ENCODE data around the gene MMP28.

The MMP28 gene

DNA sequence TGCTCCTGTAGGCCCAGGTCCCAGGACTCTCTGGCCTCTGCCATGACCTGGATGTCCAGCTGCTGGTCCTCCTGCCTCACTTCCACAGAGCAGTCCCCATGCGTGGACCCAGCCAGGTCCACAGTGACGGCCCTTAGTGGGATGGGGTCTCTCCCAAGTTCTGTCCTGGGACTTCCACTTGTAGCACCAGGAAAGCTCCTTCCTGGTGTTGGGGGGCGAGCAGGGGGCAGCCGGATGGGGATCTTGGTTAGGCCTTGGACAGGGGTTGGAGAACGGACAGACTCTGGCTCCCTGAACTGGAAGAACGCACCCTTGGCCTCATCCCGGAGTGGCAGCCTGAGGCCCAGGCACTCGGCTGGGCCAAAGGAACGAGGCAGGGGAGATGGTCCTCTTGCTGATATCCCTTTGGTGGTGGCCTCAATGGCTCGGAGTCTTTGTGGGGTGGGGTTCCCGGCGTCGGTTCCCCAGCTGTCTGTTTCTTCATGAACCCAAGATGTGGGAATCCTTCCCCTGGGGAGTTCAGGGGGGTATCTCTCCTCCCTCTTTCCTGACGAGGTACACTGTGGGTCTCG, 49.6 kb downstream of the MMP28 start:
- H3K4me3 ChIP-seq (replicated peaks; ENCODE audit: low read depth, low read length): no peak overlapping the region
- DNase-seq (ENCODE audit: extremely low read depth, low read depth): no peak
- TF ChIP-seq, protein P1, sequence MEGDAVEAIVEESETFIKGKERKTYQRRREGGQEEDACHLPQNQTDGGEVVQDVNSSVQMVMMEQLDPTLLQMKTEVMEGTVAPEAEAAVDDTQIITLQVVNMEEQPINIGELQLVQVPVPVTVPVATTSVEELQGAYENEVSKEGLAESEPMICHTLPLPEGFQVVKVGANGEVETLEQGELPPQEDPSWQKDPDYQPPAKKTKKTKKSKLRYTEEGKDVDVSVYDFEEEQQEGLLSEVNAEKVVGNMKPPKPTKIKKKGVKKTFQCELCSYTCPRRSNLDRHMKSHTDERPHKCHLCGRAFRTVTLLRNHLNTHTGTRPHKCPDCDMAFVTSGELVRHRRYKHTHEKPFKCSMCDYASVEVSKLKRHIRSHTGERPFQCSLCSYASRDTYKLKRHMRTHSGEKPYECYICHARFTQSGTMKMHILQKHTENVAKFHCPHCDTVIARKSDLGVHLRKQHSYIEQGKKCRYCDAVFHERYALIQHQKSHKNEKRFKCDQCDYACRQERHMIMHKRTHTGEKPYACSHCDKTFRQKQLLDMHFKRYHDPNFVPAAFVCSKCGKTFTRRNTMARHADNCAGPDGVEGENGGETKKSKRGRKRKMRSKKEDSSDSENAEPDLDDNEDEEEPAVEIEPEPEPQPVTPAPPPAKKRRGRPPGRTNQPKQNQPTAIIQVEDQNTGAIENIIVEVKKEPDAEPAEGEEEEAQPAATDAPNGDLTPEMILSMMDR (IDR thresholded peaks at IDR 0.05; ENCODE audit: low read depth, low read length, missing control alignments): no peak

DNA sequence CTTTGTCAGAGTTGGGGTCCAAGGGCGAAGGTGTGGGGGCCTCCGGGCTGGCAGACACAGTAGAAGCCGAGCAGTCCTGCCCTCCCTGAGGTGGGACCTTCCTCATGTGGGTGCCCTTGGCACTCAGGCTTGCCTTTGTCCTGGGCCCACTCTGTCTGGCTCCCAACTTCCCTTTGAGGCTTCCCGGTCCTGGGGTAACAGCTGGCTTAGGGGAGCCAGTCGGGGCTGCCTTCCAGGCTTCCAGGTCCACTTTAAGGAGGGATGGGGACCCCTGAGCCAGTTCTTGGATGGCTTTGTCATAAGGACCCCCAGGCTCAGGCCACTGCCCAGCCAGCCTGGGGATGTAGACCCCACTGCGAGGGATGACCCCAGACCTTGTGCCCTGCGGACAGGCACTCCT, 50.2 kb downstream of the MMP28 start:
- DNase-seq (ENCODE audit: extremely low read depth, low read depth): no peak

DNA sequence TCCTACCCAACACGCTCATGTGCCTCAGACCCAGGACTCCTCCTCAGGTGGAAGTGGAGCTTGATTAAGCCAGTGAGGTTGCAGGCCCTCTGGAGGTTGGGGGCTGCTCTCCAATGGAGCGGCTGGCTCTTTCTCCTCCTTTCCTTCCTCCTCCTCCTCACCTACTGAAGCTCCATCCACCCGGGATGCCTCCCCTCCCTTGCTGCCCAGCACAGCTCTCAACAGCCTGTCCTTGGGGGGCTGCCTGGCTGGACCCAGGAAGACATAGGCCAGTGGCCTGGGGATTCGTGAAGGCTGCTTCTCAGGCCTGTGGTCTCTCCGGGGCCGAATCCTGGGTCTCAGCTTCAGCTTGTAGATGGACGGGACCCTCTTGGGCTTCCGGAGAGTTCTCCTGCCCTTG, 50.6 kb downstream of the MMP28 start:
- DNase-seq (ENCODE audit: extremely low read depth, low read depth): no peak
- TF ChIP-seq, protein P1 (IDR thresholded peaks at IDR 0.05; ENCODE audit: low read depth, low read length, missing control alignments): no peak
- H3K4me3 ChIP-seq (replicated peaks; ENCODE audit: low read depth, low read length): no peak overlapping the region

More for the DNA sequence above, 50.2 kb downstream of the MMP28 start:
- TF ChIP-seq, protein P1 (IDR thresholded peaks at IDR 0.05; ENCODE audit: low read depth, low read length, missing control alignments): no peak
- H3K4me3 ChIP-seq (replicated peaks; ENCODE audit: low read depth, low read length): no peak overlapping the region

DNA sequence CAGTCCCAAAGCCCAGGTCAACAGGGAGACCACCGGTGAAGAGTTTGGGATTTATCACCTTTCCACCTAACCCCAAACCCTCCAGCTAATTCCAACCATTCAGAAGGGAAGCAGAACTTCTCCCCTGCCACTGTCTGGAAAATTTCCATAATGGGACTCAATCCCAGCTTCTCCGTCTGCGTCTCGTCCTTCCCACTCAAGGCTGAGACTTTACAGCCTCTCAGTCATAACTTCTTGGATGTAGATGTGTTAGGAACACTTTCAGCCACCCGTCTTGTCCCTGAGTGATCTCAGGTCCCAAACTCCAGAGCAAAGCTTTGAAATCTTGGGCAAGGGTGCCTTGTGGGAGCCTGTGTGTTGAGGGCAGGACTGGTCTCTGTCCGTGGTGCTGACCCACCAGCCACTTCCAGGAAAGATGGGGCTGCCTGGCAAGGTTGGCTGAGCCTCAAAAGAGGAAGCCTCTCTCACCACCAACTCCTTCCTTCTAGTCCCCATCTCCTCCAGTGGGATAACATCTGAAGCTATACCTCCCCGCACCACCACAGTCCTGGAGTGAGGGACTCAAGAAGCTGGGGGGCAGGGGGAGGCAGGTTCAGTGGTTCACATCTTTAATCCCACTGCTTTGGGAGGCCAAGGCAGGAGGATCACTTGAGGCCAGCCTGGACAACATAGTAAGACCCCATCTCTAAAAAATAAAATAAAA, 51.7 kb downstream of the MMP28 start:
- TF ChIP-seq, protein P1 (IDR thresholded peaks at IDR 0.05; ENCODE audit: low read depth, low read length, missing control alignments): no peak
- no peak for DNase-seq (ENCODE audit: extremely low read depth, low read depth)
- no peak overlapping the region for H3K4me3 ChIP-seq (replicated peaks; ENCODE audit: low read depth, low read length)

DNA sequence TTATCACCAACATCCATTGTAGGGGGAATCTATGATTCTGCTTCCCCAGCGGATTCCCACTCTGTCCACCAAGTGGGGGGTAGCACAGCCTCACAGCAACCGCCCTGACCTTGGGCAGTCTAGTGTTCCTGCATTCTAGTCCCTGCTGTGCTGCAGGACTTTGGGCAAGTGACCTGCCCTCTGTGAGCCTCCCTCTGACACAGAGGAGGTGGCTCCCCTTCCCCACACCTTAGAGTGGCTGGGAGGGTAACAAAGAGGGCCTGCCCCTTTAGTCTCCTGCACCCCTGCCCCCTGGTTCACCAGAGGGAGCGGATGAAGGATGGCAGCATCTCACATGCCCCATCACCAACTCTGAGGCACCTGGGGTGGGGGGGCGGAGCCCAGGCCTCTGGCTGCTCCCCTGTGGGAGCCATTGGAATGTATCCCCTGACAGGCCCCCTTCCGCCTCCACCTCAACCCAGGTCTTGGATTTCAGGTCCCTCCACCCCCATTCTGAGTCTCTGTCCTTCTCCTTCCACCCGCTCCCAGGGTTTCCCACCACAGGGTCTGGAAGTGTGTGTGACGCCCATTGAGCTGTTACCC, 52.5 kb downstream of the MMP28 start:
- TF ChIP-seq, protein P1 (IDR thresholded peaks at IDR 0.05; ENCODE audit: low read depth, low read length, missing control alignments): no peak
- no peak for DNase-seq (ENCODE audit: extremely low read depth, low read depth)
- H3K4me3 ChIP-seq (replicated peaks; ENCODE audit: low read depth, low read length): no peak overlapping the region

DNA sequence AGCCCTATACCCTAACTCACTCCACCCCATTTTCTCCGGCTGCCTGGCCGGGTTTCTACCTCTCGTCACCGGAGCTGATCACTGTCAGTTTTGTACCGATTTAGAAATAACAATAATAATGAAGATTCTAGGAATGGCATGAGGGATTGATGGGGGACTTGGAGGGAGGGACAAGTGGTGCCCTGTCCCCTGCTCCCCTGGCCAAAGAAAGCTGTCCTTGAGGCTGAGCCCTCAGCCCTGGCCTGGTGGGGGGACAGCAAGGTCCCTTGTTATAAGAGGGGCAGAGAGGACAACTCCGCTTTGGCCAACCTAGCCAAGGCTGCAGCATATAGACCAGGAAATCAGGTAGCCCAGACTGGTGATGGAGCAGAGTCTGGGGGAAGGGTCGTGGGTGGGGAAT, 52.9 kb downstream of the MMP28 start:
- no peak for DNase-seq (ENCODE audit: extremely low read depth, low read depth)
- TF ChIP-seq, protein P1 (IDR thresholded peaks at IDR 0.05; ENCODE audit: low read depth, low read length, missing control alignments): no peak
- no peak overlapping the region for H3K4me3 ChIP-seq (replicated peaks; ENCODE audit: low read depth, low read length)
